Gastroesophageal sphincter (tissue), 3 donors: ENCODE data around the gene BAHCC1.

Source experiments
- CTCF ChIP-seq, 4 experiments: fragments of 200-600 bp in 2 of 4; fragments of 450-650 bp in 2 of 4; sonication (generic) in 1 of 4; IDR thresholded peaks; one replicate each; pipeline ENCODE4 v1.5.1; 2017 to 2019; ENCODE audit warnings: antibody characterized with exemption in 4 of 4, mild to moderate bottlenecking in 2 of 4, moderate library complexity in 2 of 4
- EP300 ChIP-seq: sonication (generic); formaldehyde crosslinking; IDR thresholded peaks from one replicate; pipeline ENCODE4 v1.6.1; 2017; ENCODE audit warnings: antibody characterized with exemption, mild to moderate bottlenecking
- POLR2A ChIP-seq, 2 donors: fragments of 450-650 bp; IDR thresholded peaks; one replicate each; pipeline ENCODE4 v1.6.1; 2017; ENCODE audit warnings: antibody characterized with exemption in 2 of 2, mild to moderate bottlenecking in 2 of 2, moderate library complexity in 1 of 2
- POLR2AphosphoS5 ChIP-seq: sonication (generic); formaldehyde crosslinking; IDR thresholded peaks from one replicate; pipeline ENCODE4 v1.6.1; 2017; ENCODE audit warnings: antibody characterized with exemption

GRCh38 chr17:81347437-81347836 is 47.8 kb upstream of the BAHCC1 start:
- TF ChIP-seq CTCF (IDR thresholded peaks at IDR 0.05) (no peak), POLR2AphosphoS5 (no peak), POLR2A (IDR thresholded peaks at IDR 0.05) (no peak), EP300 (no peak)
